ENCODE measurements around the gene EIF3A.

DNA sequence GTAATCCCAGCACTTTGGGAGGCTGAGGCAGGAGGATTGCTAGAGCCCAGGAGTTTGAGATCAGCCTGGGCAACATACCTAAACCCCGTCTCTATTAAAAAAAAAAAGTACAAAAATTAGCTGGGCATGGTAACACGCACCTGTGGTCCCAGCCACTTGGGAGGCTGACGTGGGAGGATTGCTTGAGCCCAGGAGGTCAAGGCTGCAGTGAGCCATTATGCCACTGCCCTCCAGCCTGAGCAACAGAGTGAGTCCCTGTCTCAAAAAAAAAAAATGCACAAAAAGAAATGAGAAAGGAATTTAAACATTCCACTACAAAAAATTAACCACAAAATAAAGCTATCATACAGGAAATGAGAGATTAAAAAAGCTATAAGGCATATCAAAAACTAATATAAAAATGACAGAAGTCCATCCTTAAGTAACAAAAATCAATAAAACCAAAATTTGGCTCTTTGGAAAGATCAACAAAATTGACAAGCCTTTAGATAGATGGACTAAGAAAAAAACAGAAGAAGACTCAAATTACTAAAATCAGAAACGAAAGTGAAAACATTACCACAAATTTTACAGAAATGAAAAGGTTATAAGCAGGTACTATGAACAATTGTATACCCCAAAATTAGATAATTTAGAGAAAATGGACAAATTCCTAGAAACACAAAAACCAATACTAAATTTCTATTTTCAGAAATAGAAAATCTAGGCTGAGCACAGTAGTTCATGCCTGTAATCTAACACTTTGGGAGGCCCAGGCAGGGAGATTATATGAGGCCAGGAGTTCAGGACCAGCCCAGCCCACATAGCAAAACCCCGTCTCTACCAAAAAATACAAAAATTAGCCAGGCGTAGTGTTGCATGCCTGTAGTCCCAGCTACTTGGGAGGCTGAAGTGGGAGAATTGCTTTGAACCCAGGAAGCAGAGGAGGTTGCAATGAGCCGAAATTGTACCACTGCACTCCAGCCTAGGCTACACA lies 93.5 kb downstream of the EIF3A start:
- TF ChIP-seq CTCF (tag by site-specific recombination; IDR thresholded peaks at IDR 0.05) (no peak), ZNF239 (tag by site-specific recombination; IDR thresholded peaks at IDR 0.05) (no peak), GFI1B (tag by site-specific recombination; IDR thresholded peaks at IDR 0.05) (no peak), ZBTB7A (tag by site-specific recombination; IDR thresholded peaks at IDR 0.05; ENCODE audit: low read depth) (no peak), ZNF639 (tag by site-specific recombination; IDR thresholded peaks at IDR 0.05) (no peak), KLF16 (tag by site-specific recombination; IDR thresholded peaks at IDR 0.05) (no peak), ZNF174 (tag by site-specific recombination; IDR thresholded peaks at IDR 0.05) (no peak), ZNF548 (tag by site-specific recombination; IDR thresholded peaks at IDR 0.05) (no peak), ZNF202 (tag by site-specific recombination; IDR thresholded peaks at IDR 0.05; ENCODE audit: borderline replicate concordance) (no peak), ZNF292 (tag by site-specific recombination; IDR thresholded peaks at IDR 0.05; ENCODE audit: borderline replicate concordance, low read depth) (no peak)
- TF ChIP-seq, protein P1, sequence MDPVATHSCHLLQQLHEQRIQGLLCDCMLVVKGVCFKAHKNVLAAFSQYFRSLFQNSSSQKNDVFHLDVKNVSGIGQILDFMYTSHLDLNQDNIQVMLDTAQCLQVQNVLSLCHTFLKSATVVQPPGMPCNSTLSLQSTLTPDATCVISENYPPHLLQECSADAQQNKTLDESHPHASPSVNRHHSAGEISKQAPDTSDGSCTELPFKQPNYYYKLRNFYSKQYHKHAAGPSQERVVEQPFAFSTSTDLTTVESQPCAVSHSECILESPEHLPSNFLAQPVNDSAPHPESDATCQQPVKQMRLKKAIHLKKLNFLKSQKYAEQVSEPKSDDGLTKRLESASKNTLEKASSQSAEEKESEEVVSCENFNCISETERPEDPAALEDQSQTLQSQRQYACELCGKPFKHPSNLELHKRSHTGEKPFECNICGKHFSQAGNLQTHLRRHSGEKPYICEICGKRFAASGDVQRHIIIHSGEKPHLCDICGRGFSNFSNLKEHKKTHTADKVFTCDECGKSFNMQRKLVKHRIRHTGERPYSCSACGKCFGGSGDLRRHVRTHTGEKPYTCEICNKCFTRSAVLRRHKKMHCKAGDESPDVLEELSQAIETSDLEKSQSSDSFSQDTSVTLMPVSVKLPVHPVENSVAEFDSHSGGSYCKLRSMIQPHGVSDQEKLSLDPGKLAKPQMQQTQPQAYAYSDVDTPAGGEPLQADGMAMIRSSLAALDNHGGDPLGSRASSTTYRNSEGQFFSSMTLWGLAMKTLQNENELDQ (tag by site-specific recombination; IDR thresholded peaks at IDR 0.05; ENCODE audit: low read depth) = no peak
- TF ChIP-seq, protein P2, sequence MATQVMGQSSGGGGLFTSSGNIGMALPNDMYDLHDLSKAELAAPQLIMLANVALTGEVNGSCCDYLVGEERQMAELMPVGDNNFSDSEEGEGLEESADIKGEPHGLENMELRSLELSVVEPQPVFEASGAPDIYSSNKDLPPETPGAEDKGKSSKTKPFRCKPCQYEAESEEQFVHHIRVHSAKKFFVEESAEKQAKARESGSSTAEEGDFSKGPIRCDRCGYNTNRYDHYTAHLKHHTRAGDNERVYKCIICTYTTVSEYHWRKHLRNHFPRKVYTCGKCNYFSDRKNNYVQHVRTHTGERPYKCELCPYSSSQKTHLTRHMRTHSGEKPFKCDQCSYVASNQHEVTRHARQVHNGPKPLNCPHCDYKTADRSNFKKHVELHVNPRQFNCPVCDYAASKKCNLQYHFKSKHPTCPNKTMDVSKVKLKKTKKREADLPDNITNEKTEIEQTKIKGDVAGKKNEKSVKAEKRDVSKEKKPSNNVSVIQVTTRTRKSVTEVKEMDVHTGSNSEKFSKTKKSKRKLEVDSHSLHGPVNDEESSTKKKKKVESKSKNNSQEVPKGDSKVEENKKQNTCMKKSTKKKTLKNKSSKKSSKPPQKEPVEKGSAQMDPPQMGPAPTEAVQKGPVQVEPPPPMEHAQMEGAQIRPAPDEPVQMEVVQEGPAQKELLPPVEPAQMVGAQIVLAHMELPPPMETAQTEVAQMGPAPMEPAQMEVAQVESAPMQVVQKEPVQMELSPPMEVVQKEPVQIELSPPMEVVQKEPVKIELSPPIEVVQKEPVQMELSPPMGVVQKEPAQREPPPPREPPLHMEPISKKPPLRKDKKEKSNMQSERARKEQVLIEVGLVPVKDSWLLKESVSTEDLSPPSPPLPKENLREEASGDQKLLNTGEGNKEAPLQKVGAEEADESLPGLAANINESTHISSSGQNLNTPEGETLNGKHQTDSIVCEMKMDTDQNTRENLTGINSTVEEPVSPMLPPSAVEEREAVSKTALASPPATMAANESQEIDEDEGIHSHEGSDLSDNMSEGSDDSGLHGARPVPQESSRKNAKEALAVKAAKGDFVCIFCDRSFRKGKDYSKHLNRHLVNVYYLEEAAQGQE (tag by site-specific recombination; IDR thresholded peaks at IDR 0.05) = no peak

Data from HEK293 (cell line).